Esophagus muscularis mucosa (tissue), 4 donors: ENCODE results near the gene COX7A2. TPM values are rescaled to one million over a fixed set of nuclear protein-coding genes. Genes with fewer than 3 reads are reported as not detected.

ENCODE experiments used
- DNase-seq: peaks from one replicate; pipeline ENCODE4 v3.0.0-alpha.2; 2017; ENCODE audit errors: extremely low spot score
- H3K27ac ChIP-seq, 4 donors: fragments of 200-600 bp; sonication (generic); replicated peaks in 1 of 4; 1 replicate in 3 of 4; 2 replicates in 1 of 4; pipeline ENCODE4 v1.5.1; 2016 to 2019; ENCODE audit warnings: mild to moderate bottlenecking in 1 of 4
- H3K27me3 ChIP-seq, 4 donors: fragments of 200-600 bp; sonication (generic); one replicate each; pipeline versions ENCODE4 v1.5.1 to v1.6.0; 2016 to 2019
- H3K36me3 ChIP-seq, 4 donors: fragments of 200-600 bp; sonication (generic); one replicate each; pipeline ENCODE4 v1.5.1; 2016 to 2019
- H3K4me1 ChIP-seq, 4 donors: fragments of 200-600 bp; sonication (generic); one replicate each; pipeline ENCODE4 v1.5.1; 2016 to 2019
- H3K4me3 ChIP-seq, 4 donors: fragments of 200-600 bp; sonication (generic); 1 replicate in 2 of 4; 2 replicates in 2 of 4; pipeline ENCODE4 v1.5.1; 2016 to 2019; ENCODE audit warnings: mild to moderate bottlenecking in 4 of 4, moderate library complexity in 1 of 4
- H3K9me3 ChIP-seq, 4 donors: fragments of 200-600 bp; sonication (generic); 1 replicate in 3 of 4; 2 replicates in 1 of 4; pipeline ENCODE4 v1.5.1; 2016 to 2019
- EP300 ChIP-seq: sonication (generic); formaldehyde crosslinking; IDR thresholded peaks from one replicate; pipeline ENCODE4 v1.6.1; 2017; ENCODE audit warnings: antibody characterized with exemption
- POLR2A ChIP-seq: fragments of 450-650 bp; IDR thresholded peaks from one replicate; pipeline ENCODE4 v1.6.1; 2017; ENCODE audit warnings: antibody characterized with exemption, moderate library complexity, mild to moderate bottlenecking, low read depth
- POLR2AphosphoS5 ChIP-seq, 2 donors: sonication (generic); formaldehyde crosslinking; IDR thresholded peaks; one replicate each; pipeline ENCODE4 v1.6.1; 2017; ENCODE audit warnings: antibody characterized with exemption in 2 of 2
- WGBS: methylation state at CpG from one replicate; pipeline ENCODE4 v1.1.5; 2018; 5-methylcytosine and 5-hydroxymethylcytosine counted together
- intact Hi-C: fragments of 100-400 bp; cut with DNase I; formaldehyde crosslinking; loops from one replicate; pipeline ENCODE4 v1.15.1; 2023
- total RNA-seq, 4 donors: library from RNA; depleted of rRNA; stranded (reverse); fragments of >200 nt; gene quantifications; one replicate each; pipeline versions ENCODE4 v1.1.0 to v1.2.1, GENCODE V29; 2016
- TF ChIP-seq, protein P1 (sequence below), 3 experiments: fragments of 200-600 bp in 2 of 3; fragments of 450-650 bp in 1 of 3; sonication (generic) in 2 of 3; IDR thresholded peaks; one replicate each; pipeline ENCODE4 v1.5.1; 2017 to 2019; ENCODE audit warnings: antibody characterized with exemption in 3 of 3, mild to moderate bottlenecking in 2 of 3, moderate library complexity in 1 of 3

Gene COX7A2
- total RNA-seq, 4 donors from 2014 or later = 126 to 480 (median 300) TPM

DNA sequence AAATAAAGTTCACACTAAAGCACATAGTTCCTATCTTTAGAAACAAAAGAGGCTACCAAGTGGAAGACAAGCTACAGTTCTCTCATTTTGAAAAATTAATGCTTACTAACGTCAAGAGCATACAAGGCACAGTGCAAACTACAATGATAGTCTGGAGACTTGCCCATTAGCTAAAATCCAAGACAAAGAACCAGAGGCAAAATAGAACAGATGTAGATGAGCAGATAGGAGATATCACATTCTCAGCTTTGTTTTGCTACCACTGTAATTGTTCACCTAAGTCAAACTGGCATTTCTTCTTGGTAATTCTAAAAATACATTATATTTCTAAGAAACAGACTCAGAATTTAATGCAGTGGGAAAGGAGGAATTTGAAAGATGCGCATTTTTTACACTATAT lies 35.8 kb upstream of the COX7A2 start:
- Histone ChIP-seq H3K4me1 (peaks cover 50 to 92% (median 89%) of the 10 kb centered on the region in 4 donors), H3K4me3 (no peak overlapping the region), H3K27me3 (no peaks in the 10 kb centered on the region), H3K9me3 (no peaks in the 10 kb centered on the region), H3K36me3 (no peaks in the 10 kb centered on the region), H3K27ac (peak overlapping the region in 1 of 4 donors; percentile 5)
- 56% methylated on average over 2 of the region's 2 CpGs for WGBS
- intact Hi-C loops = loop anchor here (10.0 kb wide), 1 partner anchor 325 kb away; the partner anchor contains the start of gene SENP6
- no peak for DNase-seq
- TF ChIP-seq EP300 (no peak), POLR2AphosphoS5 (IDR thresholded peaks at IDR 0.05) (no peak), POLR2A (no peak)
- TF ChIP-seq, protein P1, sequence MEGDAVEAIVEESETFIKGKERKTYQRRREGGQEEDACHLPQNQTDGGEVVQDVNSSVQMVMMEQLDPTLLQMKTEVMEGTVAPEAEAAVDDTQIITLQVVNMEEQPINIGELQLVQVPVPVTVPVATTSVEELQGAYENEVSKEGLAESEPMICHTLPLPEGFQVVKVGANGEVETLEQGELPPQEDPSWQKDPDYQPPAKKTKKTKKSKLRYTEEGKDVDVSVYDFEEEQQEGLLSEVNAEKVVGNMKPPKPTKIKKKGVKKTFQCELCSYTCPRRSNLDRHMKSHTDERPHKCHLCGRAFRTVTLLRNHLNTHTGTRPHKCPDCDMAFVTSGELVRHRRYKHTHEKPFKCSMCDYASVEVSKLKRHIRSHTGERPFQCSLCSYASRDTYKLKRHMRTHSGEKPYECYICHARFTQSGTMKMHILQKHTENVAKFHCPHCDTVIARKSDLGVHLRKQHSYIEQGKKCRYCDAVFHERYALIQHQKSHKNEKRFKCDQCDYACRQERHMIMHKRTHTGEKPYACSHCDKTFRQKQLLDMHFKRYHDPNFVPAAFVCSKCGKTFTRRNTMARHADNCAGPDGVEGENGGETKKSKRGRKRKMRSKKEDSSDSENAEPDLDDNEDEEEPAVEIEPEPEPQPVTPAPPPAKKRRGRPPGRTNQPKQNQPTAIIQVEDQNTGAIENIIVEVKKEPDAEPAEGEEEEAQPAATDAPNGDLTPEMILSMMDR (IDR thresholded peaks at IDR 0.05) = no peak

DNA sequence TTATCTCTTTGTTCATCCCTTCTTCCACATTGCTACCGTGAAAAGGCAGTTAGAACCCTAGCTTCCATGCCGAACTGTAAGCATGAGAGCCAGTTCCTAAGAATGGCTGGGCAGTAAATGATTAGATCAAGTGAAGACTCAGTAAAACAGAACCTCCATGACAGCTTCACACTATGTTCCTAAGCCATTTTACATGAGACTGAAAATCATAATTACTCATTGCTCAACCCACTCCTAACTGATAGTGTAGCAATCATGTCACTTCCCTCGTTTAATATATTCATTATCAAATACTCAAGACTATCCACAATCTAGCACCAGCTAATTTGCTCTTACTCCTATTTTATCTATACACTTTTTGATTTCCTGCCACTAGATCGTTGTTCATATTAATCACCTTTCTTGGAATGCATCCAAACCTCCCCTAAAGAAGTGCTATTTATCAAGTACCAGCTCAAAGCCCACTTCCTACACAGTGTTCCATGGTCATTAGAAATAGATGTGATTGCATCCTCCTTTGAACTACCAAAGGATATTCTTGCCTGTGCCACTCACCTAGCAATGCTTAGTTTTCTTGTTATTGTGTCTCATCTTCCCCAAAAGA lies 35.0 kb upstream of the COX7A2 start:
- Histone ChIP-seq H3K4me3 (no peak overlapping the region), H3K4me1 (peaks cover 56 to 98% (median 96%) of the 10 kb centered on the region in 4 donors), H3K27me3 (no peaks in the 10 kb centered on the region), H3K36me3 (no peaks in the 10 kb centered on the region), H3K9me3 (no peaks in the 10 kb centered on the region), H3K27ac (peak overlapping the region in 2 of 4 donors; percentile 1 to 5)
- DNase-seq = no peak
- TF ChIP-seq EP300 (no peak), POLR2AphosphoS5 (IDR thresholded peaks at IDR 0.05) (no peak)
- TF ChIP-seq, protein P1 (IDR thresholded peaks at IDR 0.05) = no peak
- intact Hi-C loops = loop anchor here (10.0 kb wide), 1 partner anchor 326 kb away; the partner anchor contains the start of gene SENP6
- WGBS = 65% methylated on average over 4 of the region's 4 CpGs

DNA sequence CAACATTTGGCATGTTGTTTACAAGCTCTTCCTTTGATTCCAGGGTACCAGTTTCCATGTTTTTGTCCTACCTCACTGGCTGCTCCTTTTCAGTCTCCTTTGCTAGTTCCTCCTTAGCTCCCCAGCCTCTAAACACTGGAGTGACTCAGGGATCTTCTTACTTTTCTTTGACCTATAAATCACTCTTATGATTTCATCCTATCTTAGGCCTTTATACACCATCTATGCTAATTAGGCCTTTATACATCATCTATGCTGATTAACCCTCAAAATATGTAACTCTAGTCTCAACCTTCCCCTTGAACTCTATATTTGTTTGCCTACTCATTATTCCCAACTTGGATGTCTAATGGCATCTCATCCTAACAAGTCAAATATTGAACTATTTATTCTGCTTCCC lies 31.5 kb upstream of the COX7A2 start:
- H3K4me1 ChIP-seq = peaks cover 33 to 85% (median 78%) of the 10 kb centered on the region in 4 donors
- intact Hi-C loops = loop anchor here (10.0 kb wide), 1 partner anchor 330 kb away; the partner anchor contains the start of gene SENP6

DNA sequence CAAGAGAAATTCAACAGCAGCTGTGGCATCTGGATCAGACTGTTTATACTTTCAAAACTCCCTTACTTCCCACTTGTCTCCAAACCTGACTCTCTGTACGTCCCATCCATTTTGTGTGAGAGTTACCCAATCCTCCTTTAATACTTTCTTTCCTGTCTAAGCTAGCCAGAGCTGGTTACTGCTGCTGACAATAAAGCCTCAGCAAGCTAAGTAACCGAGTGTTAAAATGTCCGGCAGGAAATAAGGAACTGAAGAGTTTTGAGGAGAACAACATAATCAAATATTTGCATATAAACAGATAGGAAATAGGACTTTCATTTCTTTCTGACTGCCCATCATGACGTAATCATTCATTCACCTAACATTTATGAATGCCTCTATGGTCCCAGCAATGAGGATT lies 29.4 kb upstream of the COX7A2 start:
- H3K4me1 ChIP-seq = peaks cover 19 to 74% (median 64%) of the 10 kb centered on the region in 4 donors

More for the DNA sequence above, 31.5 kb upstream of the COX7A2 start:
- no peak overlapping the region for H3K4me3 ChIP-seq
- H3K27me3 ChIP-seq = no peaks in the 10 kb centered on the region
- TF ChIP-seq, protein P1 (IDR thresholded peaks at IDR 0.05) = no peak
- TF ChIP-seq POLR2AphosphoS5 (IDR thresholded peaks at IDR 0.05) (no peak), POLR2A (no peak), EP300 (no peak)
- H3K9me3 ChIP-seq = no peaks in the 10 kb centered on the region
- no peak overlapping the region for H3K27ac ChIP-seq
- peaks cover 0 to 10% (median 9%) of the 10 kb centered on the region in 4 donors for H3K36me3 ChIP-seq
- no peak for DNase-seq

DNA sequence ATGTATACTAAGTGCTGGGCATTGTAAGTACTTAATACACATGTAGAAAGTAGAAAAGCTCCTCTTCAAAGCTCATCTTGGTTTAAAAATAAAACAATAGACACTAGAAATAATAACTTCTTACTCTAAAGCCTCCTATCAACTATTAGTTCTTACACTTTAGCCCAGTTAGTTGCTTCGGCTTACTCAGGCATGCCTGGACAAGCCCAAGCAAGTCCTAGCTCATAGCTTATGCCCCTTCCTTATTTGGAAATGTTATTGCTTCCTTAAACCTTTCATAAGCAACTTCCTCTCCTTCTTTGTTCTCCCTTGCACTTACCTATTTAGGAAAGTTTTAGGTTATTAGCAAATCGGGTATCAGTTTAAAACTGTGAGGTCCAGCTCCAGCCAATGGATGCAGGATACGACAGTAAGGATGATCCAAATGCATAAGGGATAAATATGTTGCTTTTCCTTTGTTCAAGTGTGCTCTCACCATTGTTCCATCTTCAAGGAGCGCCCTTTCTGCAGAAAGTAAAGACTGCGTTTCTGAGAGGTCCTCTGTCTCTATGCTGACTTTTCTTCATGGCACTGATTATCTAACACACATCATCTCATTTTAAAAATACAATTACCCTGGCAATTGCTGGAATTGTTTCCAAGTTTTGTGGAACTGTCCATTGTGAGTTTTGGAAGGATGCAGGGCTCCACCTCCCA lies 28.7 kb upstream of the COX7A2 start:
- TF ChIP-seq EP300 = no peak
- no peak for TF ChIP-seq POLR2AphosphoS5 (IDR thresholded peaks at IDR 0.05)
- TF ChIP-seq, protein P1 (IDR thresholded peaks at IDR 0.05) = no peak
- TF ChIP-seq POLR2A = no peak
- 90% methylated on average over 5 of the region's 5 CpGs for WGBS
- DNase-seq = no peak
- Histone ChIP-seq H3K36me3 (peaks cover 0 to 10% (median 9%) of the 10 kb centered on the region in 4 donors), H3K4me1 (peaks cover 23 to 74% (median 64%) of the 10 kb centered on the region in 4 donors), H3K4me3 (no peak overlapping the region), H3K9me3 (no peaks in the 10 kb centered on the region), H3K27me3 (no peaks in the 10 kb centered on the region), H3K27ac (peak overlapping the region; percentile 2 to 39 (median 23))
- intact Hi-C loops = loop anchor here (10.0 kb wide), 1 partner anchor 333 kb away; the partner anchor contains the start of gene SENP6

More for the DNA sequence above, 29.4 kb upstream of the COX7A2 start:
- intact Hi-C loops = loop anchor here (10.0 kb wide), 1 partner anchor 332 kb away; the partner anchor contains the start of gene SENP6
- Histone ChIP-seq H3K27ac (peak overlapping the region in 3 of 4 donors; percentile 2 to 39 (median 27)), H3K27me3 (no peaks in the 10 kb centered on the region), H3K4me3 (no peak overlapping the region), H3K36me3 (peaks cover 0 to 10% (median 9%) of the 10 kb centered on the region in 4 donors), H3K9me3 (no peaks in the 10 kb centered on the region)
- no peak for DNase-seq
- WGBS = 85% methylated on average over 4 of the region's 4 CpGs
- TF ChIP-seq POLR2A = no peak
